Measurements from ENCODE around the gene CATSPER4. TPM values are rescaled to one million over a fixed set of nuclear protein-coding genes. Genes with fewer than 3 reads are reported as not detected.

Gene CATSPER4
- total RNA-seq (2014; rRNA removed; shearing (Covaris generic)) (not detected in 2 replicates), polyA plus RNA-seq (2016; fragmentation: Nextera tagmentation; extraction: Ambion mirVana) (0.31 and 0.35 TPM in 2 replicates)
- long read RNA-seq, result 0 reads

GRCh38 chr1:26190373-26190987, at the start of gene CATSPER4:
CATSPER4 (plus strand) TSS chr1:26190602; CDS start chr1:26190628, 26 bp downstream.
- DNase-seq (ENCODE audit: low spot score) (peak; percentile 96), ATAC-seq (peak; percentile 98)
- Histone ChIP-seq H3K27ac (ENCODE audit: low read depth) (no peak within 1 kb of the TSS), H2AFZ (peak within 1 kb of the TSS; percentile 68; the same call in 1 of the 2 replicates), H4K20me1 (replicated peaks; ENCODE audit: insufficient read depth) (no peaks in the 10 kb centered on the region), H3K4me3 (no peak within 1 kb of the TSS), H3K79me2 (replicated peaks; ENCODE audit: insufficient read depth) (no peaks in the 10 kb centered on the region), H3K4me1 (ENCODE audit: insufficient read depth) (no peaks in the 10 kb centered on the region), H3K4me2 (peak within 1 kb of the TSS; percentile 12; the same call in 1 of the 2 replicates), H3K36me3 (ENCODE audit: insufficient read depth) (no peaks in the 10 kb centered on the region), H3F3A (replicated peaks; ENCODE audit: low read depth) (0 out of 2 replicates have a peak, but pooled peaks cover 4% of the 10 kb centered on the region), H3K27me3 (ENCODE audit: insufficient read depth) (no peaks in the 10 kb centered on the region), H3K9me2 (ENCODE audit: insufficient read depth) (no peaks in the 10 kb centered on the region)
- H3K9me3 Mint-ChIP-seq, result no peaks in the 10 kb centered on the region; the same call in 2 of the 3 replicates
- H3K4me1 Mint-ChIP-seq, result peaks cover 17% of the 10 kb centered on the region
- peak; percentile 74 to 83 for TF ChIP-seq CTCF (conservative IDR thresholded peaks at IDR 0.05; ENCODE audit: low read depth in 2 of 2)
- TF ChIP-seq, protein P1, sequence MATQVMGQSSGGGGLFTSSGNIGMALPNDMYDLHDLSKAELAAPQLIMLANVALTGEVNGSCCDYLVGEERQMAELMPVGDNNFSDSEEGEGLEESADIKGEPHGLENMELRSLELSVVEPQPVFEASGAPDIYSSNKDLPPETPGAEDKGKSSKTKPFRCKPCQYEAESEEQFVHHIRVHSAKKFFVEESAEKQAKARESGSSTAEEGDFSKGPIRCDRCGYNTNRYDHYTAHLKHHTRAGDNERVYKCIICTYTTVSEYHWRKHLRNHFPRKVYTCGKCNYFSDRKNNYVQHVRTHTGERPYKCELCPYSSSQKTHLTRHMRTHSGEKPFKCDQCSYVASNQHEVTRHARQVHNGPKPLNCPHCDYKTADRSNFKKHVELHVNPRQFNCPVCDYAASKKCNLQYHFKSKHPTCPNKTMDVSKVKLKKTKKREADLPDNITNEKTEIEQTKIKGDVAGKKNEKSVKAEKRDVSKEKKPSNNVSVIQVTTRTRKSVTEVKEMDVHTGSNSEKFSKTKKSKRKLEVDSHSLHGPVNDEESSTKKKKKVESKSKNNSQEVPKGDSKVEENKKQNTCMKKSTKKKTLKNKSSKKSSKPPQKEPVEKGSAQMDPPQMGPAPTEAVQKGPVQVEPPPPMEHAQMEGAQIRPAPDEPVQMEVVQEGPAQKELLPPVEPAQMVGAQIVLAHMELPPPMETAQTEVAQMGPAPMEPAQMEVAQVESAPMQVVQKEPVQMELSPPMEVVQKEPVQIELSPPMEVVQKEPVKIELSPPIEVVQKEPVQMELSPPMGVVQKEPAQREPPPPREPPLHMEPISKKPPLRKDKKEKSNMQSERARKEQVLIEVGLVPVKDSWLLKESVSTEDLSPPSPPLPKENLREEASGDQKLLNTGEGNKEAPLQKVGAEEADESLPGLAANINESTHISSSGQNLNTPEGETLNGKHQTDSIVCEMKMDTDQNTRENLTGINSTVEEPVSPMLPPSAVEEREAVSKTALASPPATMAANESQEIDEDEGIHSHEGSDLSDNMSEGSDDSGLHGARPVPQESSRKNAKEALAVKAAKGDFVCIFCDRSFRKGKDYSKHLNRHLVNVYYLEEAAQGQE (IDR thresholded peaks at IDR 0.05; ENCODE audit: unreplicated experiment), result no peak
- TF ChIP-seq ZNF462 (CRISPR knock-in tag; IDR thresholded peaks at IDR 0.05), result peak; percentile 59; the same call in 1 of the 2 replicates
- peaks cover 11% of the 10 kb centered on the region for H3K27me3 Mint-ChIP-seq (ENCODE audit: insufficient read depth, low read depth, poor library complexity)
- peak within 1 kb of the TSS; percentile 49 for H3K27ac Mint-ChIP-seq
- H3K4me3 Mint-ChIP-seq, result peak within 1 kb of the TSS; percentile 1; the same call in 1 of the 3 replicates
- peaks cover 9% of the 10 kb centered on the region; the same call in 2 of the 3 replicates for H3K36me3 Mint-ChIP-seq (ENCODE audit: low read depth)

All from GM23338 (cell line).